ENCODE results near the gene KANK2.

GRCh38 chr19:11177592-11177991 is 19.8 kb downstream of the KANK2 start:
- TF ChIP-seq POLR2A (IDR thresholded peaks at IDR 0.05), result no peak
- no peak for TF ChIP-seq EP300 (IDR thresholded peaks at IDR 0.05)
- no peak for TF ChIP-seq CTCF (IDR thresholded peaks at IDR 0.05)
- no peak for TF ChIP-seq POLR2AphosphoS5 (IDR thresholded peaks at IDR 0.05)

Data from suprapubic skin (tissue), 4 donors.